Dermis microvascular lymphatic vessel endothelial cell (primary cell): ENCODE data around the gene PMEPA1. TPM values are rescaled to one million over a fixed set of nuclear protein-coding genes. Genes with fewer than 3 reads are reported as not detected.

Experiments used
- DNase-seq, 2 donors: peaks; one replicate each; pipeline versions ENCODE4 v3.0.0 to v3.0.0-alpha.2; 2010; ENCODE audit warnings: low read depth in 2 of 2
- total RNA-seq: library from RNA; depleted of rRNA; stranded (reverse); fragments of >200 nt; gene quantifications from 2 replicates; pipeline ENCODE4 v1.2.1, GENCODE V29; 2014

Gene PMEPA1
- 0.51 and 1.1 TPM in 2 replicates for total RNA-seq

- DNase-seq: peak; percentile 9 to 96
These were observed at the start of gene PMEPA1 for GRCh38 chr20:57709823-57710799. Gene PMEPA1 (minus strand): TSS chr20:57710015. CDS start chr20:57709582, 433 bp downstream.

DNA sequence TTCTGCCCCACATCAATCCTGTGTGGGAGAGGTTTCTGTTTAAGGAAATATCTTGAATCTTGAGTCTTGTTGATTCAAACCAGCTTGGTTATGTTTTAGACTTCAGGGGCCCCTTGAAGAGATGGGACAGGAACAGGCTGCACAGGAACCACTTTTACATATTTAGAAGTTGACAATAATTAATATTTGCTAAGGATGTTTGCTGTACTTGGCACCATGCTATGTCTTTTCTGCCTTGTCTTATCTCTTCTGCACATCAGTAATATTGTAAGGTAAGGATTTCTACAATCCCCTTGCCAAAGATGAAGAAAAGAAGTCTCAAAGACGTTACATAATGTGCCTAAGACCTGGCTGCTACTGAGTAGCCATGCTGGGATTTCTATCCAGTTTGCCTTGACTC is 48.0 kb upstream of the PMEPA1 start:
- DNase-seq: no peak

DNA sequence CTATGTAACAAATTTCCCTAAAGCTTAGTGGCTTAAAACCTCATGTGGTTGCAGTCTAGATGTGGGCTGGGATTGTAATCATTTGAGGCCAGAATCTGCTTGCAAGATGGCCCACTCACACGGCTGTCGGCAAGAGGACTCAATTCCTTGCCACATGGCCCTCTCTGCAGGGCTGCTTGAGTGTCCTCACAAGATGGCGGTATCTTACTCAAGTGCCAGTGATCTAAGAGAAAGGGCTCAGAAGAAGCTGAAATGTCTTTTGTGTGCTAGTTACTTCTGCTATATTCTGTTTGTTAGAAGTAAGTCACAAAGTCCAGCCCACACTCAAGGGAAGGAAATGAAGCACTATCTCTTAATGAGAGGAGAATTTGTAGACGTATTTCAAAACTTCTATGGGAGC is 47.1 kb upstream of the PMEPA1 start:
- no peak for DNase-seq

DNA sequence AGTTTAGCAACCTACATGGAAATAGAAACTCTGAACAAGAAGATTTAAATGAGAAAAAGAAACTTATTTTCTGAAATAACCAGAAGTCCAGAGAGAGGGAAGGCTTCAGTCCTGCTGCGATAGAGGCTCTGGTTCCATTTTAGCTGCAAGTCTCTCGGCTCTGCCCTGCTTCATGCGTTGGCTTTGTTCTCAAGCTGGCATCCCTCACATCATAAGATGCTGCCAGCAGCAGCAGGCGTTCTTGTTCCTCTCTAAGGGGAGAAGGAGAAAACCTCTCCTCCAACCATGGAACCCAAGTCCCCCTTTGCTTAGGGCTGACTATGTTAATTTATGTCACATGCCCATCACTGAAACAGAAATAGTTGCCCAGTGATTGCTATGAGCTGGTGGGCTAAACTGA is 46.4 kb upstream of the PMEPA1 start:
- no peak for DNase-seq

GRCh38 chr20:57755609-57756008 is 45.8 kb upstream of the PMEPA1 start:
- DNase-seq: no peak

DNA sequence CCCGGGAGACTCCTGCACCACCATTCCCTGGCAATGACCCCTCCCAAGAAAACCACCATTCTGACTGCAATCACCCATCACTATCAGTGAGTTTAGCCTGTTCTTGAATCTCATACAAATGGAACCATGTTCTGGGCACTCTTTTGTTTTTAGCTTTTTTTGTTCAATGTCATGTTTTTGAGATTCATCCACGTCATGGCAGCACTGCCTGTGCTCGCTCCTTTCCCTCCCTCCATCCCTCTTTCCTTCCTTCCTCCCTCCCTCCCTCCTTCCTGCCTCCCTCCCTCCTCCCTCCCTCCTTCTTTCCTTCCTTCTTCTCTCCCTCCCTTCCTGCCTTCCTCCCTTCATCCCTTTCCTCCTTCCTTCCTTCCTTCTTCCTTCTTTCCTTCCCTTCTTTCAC is 44.4 kb upstream of the PMEPA1 start:
- DNase-seq: no peak

DNA sequence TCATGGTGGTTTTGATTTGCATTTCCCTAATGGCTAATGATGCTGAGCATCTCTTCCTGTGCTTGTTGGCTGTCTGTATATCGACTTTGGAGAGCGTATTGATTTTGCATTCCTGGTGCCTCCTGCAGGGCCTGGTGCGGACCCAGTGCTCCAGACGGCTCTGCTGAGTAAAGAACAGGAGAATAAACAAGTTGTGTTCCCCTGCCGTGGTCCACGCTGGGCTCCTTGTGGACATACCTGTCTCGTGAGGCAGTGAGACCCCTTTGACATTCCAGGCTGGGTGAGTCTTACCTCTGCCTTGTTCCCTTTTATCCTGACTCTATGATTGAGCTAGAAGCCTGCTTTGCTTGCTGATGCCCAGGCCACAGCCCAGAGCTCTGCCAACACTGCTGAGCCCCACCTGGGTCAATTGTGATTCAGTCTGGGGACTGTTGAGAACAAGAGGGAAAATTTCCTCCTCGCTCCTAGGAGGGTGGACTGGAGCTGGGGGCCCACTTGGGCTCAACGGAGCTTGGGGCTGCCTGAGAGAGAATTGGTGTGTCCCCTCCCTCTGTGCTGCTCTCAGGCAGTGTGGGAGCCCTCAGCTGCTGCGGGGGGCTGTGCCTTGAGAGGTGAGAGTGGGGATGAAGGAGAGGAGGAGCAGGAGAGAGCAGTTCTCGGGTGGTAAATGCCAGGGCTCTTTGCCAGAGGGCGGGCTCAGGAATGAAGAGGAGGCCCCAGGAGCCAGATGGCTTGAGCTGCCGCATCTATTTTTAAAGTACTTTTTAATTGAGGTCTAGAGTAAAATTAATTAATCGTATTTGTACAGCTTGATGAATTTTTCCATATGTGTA is 43.7 kb upstream of the PMEPA1 start:
- no peak for DNase-seq

GRCh38 chr20:57751411-57751810 is 41.6 kb upstream of the PMEPA1 start:
- no peak for DNase-seq

- no peak for DNase-seq
These were observed 40.1 kb upstream of the PMEPA1 start for GRCh38 chr20:57749869-57750268.

- peak in 1 of 2 donors; percentile 50 for DNase-seq
These were observed 39.4 kb upstream of the PMEPA1 start for GRCh38 chr20:57749131-57749690.

DNA sequence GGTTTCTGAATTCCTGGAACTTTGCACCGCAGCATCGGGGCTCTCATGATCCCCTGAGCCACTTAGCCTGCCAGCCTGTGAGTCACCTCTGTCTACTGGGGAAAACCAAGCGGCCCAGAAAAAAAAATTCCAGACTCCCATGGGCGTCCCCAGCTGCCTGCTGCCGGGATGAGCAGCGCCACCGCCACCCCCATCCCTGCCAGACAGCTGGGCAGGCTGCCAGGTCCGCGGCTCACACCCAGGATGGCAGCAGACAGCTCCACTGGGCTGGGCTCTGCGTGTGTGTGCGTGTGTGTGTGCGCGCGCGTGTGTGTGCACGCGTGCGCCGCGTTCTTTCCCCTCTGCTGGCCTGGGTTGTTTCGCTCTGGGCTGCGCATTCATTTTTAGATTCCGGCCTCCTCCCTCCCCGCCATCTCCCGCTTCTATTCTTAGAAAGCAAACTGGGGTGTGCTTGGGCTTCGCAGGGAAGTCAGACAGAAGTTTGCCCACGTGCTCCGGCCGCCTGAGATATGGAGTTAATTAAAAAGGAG is 38.9 kb upstream of the PMEPA1 start:
- peak in 1 of 2 donors; percentile 85 for DNase-seq

DNA sequence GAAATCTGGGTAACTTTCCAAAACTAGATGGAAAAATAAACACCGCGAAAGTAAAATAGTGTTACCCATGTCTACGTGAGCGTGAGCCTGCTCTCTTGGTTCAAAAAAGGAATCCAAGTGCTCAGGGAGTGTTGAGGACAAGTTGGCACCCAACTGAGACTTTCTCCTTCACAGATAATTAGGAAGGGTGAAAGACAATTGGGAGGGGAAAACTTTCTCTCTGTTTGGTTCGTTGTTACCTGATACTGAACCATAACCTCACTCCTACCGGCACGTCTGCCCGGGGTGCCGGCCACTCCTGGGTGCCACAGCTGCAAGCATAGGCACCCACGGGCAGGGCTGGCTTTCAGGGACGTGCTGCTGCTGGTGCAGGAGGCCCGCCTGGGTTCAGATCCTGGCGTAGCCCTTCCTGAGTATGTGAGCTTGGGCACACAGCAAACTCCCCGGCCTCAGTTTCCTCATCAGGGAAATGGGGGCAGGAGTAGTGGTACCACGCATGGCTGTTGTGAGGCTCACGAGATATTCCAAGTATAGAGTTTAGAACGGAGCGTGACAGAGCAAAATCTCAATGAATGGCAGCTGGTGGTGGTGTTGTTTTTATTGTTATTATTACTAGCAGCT is 38.2 kb upstream of the PMEPA1 start:
- DNase-seq: no peak

- no peak for DNase-seq
These were observed 37.1 kb upstream of the PMEPA1 start for GRCh38 chr20:57746832-57747404.

DNA sequence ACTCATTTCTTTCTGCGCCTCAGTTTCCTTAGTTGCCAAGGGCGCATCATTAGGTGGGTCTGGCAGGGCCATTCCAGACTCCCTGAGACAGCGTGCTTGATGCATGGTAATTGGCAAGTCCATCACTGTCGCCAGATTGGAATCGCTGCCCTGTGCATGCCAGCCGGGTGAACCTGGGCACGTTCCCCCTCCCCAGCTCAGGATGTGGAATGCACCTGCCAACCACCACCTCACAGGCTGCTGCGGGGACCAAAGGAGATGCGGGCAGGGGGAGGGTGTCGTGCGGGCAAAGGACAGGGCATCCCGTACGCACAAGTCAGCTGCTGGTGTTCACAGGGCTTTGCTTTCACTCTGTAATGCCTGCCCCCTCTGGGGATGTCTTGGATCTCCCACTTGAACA is 36.4 kb upstream of the PMEPA1 start:
- DNase-seq: no peak

DNA sequence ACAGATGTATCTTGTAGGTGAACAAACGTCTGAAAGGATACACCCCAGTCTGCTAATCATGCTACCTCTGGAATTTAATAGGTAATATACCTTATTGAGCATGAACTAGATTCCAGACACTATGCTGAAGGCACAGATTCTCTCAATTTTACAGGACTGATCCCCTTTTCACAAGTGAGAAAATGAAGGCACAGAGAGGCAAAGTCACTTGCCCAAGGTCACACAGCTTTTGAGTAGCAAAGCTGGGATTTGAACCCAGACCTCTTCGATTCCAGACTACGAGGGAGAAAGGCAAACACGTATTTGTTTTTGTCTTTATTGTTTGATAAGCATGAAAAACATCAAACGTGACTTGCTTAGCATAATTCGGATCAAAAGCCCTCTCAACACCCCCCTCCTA is 34.4 kb upstream of the PMEPA1 start:
- no peak for DNase-seq

GRCh38 chr20:57743450-57744095 is 33.8 kb upstream of the PMEPA1 start:
- no peak for DNase-seq

- no peak for DNase-seq
These were observed 32.8 kb upstream of the PMEPA1 start for GRCh38 chr20:57742507-57743181.

GRCh38 chr20:57738484-57738883 is 28.7 kb upstream of the PMEPA1 start:
- DNase-seq: no peak

GRCh38 chr20:57738053-57738452 is 28.2 kb upstream of the PMEPA1 start:
- no peak for DNase-seq

DNA sequence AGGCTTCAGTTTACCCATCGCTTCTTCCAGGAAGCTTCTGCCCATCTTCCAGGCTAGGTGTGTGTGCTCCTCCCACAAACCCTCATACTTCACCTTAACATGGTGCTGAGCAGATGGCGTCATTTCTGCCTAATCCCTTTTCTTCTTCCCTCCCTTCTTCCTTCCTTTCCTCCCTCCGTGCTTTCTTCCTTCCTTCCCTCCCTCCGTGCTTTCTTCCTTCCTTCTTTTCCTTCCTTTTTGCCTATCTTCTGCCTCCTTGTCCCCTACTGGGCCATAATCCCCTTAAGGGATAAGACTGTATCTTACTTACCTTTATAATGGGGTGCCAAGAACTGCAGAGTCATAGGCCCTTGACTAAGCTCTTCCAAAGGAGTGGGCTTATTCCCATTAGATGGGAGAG is 27.5 kb upstream of the PMEPA1 start:
- DNase-seq: no peak
